Measurements from ENCODE around the gene GLIS1. TPM values are rescaled to one million over a fixed set of nuclear protein-coding genes. Genes with fewer than 3 reads are reported as not detected.

GLIS1 gene
- total and polyA plus RNA-seq, 2 of the 8 experiments (the other 6 are each of a cell fraction or from before 2014, with no cell fraction given), result 0.15 to 0.22 TPM

- whole genome bisulfite sequencing, 2 experiments (ENCODE audit: extremely low coverage in 1 of 2, insufficient coverage in 1 of 2, insufficient read length in 1 of 2, insufficient replicate concordance in 2 of 2, low coverage in 1 of 2, low lambda C conversion rate in 2 of 2, missing lambda C conversion rate in 1 of 2), result 84% methylated on average over 13 of the region's 14 CpGs; no CpG with 5 or more reads in 1 of the 2 experiments
- no peak for TF ChIP-seq TBP (IDR thresholded peaks at IDR 0.05; ENCODE audit: low read depth, low read length)
- TF ChIP-seq CEBPB (IDR thresholded peaks at IDR 0.05; ENCODE audit: low read depth, low read length), result no peak
- no peak for TF ChIP-seq CTBP2 (IDR thresholded peaks at IDR 0.05; ENCODE audit: borderline replicate concordance, insufficient read depth, insufficient read length, low read length)
- no peak for TF ChIP-seq EGR1 (IDR thresholded peaks at IDR 0.05; ENCODE audit: borderline replicate concordance, low read depth, low read length)
- no peak for TF ChIP-seq EP300 (IDR thresholded peaks at IDR 0.05; ENCODE audit: borderline replicate concordance in 1 of 2, low read depth in 2 of 2, low read length in 2 of 2)
- no peak for TF ChIP-seq YY1 (IDR thresholded peaks at IDR 0.05; ENCODE audit: low read depth, low read length)
- no peak for TF ChIP-seq HDAC2 (IDR thresholded peaks at IDR 0.05; ENCODE audit: borderline replicate concordance in 1 of 2, low read depth in 2 of 2, low read length in 2 of 2)
- Histone ChIP-seq H2BK12ac (ENCODE audit: low read depth, low read length) (peak overlapping the region; percentile 17; the same call in 1 of the 2 replicates), H4K8ac (ENCODE audit: extremely low read depth, insufficient read depth, low read length) (no peak overlapping the region; the same call in 1 of the 2 replicates), H3K23ac (ENCODE audit: insufficient read length) (no peak overlapping the region), H3K56ac (replicated peaks; ENCODE audit: insufficient read length, low read depth, low read length) (no peak overlapping the region), H3K36me3 (ENCODE audit: control insufficient read depth in 2 of 4, insufficient read depth in 4 of 4, low read length in 3 of 4) (no peaks in the 10 kb centered on the region), H3K9me3 (ENCODE audit: insufficient read depth in 2 of 2, low read depth in 1 of 2, low read length in 1 of 2) (no peaks in the 10 kb centered on the region), H3K4me3 (ENCODE audit: extremely low read depth in 1 of 4, insufficient read depth in 2 of 4, low read depth in 3 of 4, low read length in 4 of 4) (no peak overlapping the region), H3K27me3 (replicated peaks in 1 of 4; ENCODE audit: control insufficient read depth in 3 of 4, extremely low read depth in 1 of 4, insufficient read depth in 3 of 4, low read length in 3 of 4) (no peaks in the 10 kb centered on the region; a peak in 1 of 7 replicates), H4K20me1 (replicated peaks in 1 of 2; ENCODE audit: control insufficient read depth in 1 of 2, insufficient read depth in 2 of 2, low read length in 2 of 2) (no peaks in the 10 kb centered on the region), H3K23me2 (ENCODE audit: low read depth, low read length) (no peaks in the 10 kb centered on the region), H2BK15ac (ENCODE audit: low read length) (0 out of 2 replicates have a peak overlapping the region, but pooled peaks have one; percentile 29), H3K18ac (ENCODE audit: extremely low read depth, low read length) (peak overlapping the region; percentile 38; the same call in 1 of the 2 replicates), H3K4me1 (replicated peaks in 1 of 4; ENCODE audit: control insufficient read depth in 3 of 4, insufficient read depth in 4 of 4, low read length in 3 of 4) (peaks cover 0 to 16% (median 10%) of the 10 kb centered on the region in 4 experiments; a peak in 5 of 7 replicates), H2BK20ac (ENCODE audit: low read length) (no peak overlapping the region), H3K27ac (ENCODE audit: low read depth, low read length) (no peak overlapping the region), H3K79me1 (ENCODE audit: low read depth, low read length) (no peaks in the 10 kb centered on the region), H3K4me2 (ENCODE audit: insufficient read depth in 1 of 2, low read depth in 2 of 2, low read length in 2 of 2) (no peak overlapping the region), H4K91ac (replicated peaks; ENCODE audit: insufficient read length, low read length) (no peak overlapping the region), H2BK5ac (ENCODE audit: low read depth, low read length) (no peak overlapping the region), H3K4ac (replicated peaks; ENCODE audit: insufficient read length, low read depth, low read length) (no peak overlapping the region), H3K14ac (ENCODE audit: insufficient read length) (no peak overlapping the region), H3K9ac (replicated peaks in 1 of 4; ENCODE audit: extremely low read depth in 1 of 4, low read depth in 3 of 4, low read length in 3 of 4) (no peak overlapping the region), H2AK5ac (ENCODE audit: low read depth, low read length) (no peak overlapping the region), H3K79me2 (ENCODE audit: control insufficient read depth in 1 of 2, insufficient read depth in 2 of 2, low read length in 2 of 2) (no peaks in the 10 kb centered on the region), H2BK120ac (replicated peaks; ENCODE audit: low read depth, low read length) (no peak overlapping the region), H4K5ac (ENCODE audit: insufficient read length, low read depth, low read length) (no peak overlapping the region), H2AFZ (ENCODE audit: low read length) (no peak overlapping the region)
- DNase-seq (ENCODE audit: low read depth in 1 of 2, low spot score in 2 of 2) (no peak), FAIRE-seq (no peak)
- ChIA-PET CTCF (ENCODE audit: partially characterized antibody) (interaction anchor here (1.6 to 9.1 kb wide), 5 partner anchors 11 to 211 kb away, joined by 4 to 74 read pairs (median 9); no protein-coding TSS in a partner anchor), POLR2A (ENCODE audit: partially characterized antibody) (interaction anchor here (0.7 to 1.5 kb wide), 2 partner anchors 8 to 14 kb away, joined by 3 read pairs; no protein-coding TSS in a partner anchor)
These were observed 41.1 kb downstream of the GLIS1 start for GRCh38 chr1:53697721-53698383.

Data from H1 (cell line).